Esophagus muscularis mucosa (tissue), 4 donors: ENCODE results near the gene ATXN7L3B. TPM values are rescaled to one million over a fixed set of nuclear protein-coding genes. Genes with fewer than 3 reads are reported as not detected.
A peak's percentile ranks its signal among the peaks of the same experiment; 100 is the strongest.

Source experiments
- DNase-seq: peaks from one replicate; pipeline ENCODE4 v3.0.0-alpha.2; 2017; ENCODE audit errors: extremely low spot score
- H3K27ac ChIP-seq, 4 donors: fragments of 200-600 bp; sonication (generic); replicated peaks in 1 of 4; 1 replicate in 3 of 4; 2 replicates in 1 of 4; pipeline ENCODE4 v1.5.1; 2016 to 2019; ENCODE audit warnings: mild to moderate bottlenecking in 1 of 4
- H3K27me3 ChIP-seq, 4 donors: fragments of 200-600 bp; sonication (generic); one replicate each; pipeline versions ENCODE4 v1.5.1 to v1.6.0; 2016 to 2019
- H3K36me3 ChIP-seq, 4 donors: fragments of 200-600 bp; sonication (generic); one replicate each; pipeline ENCODE4 v1.5.1; 2016 to 2019
- H3K4me1 ChIP-seq, 4 donors: fragments of 200-600 bp; sonication (generic); one replicate each; pipeline ENCODE4 v1.5.1; 2016 to 2019
- H3K4me3 ChIP-seq, 4 donors: fragments of 200-600 bp; sonication (generic); 1 replicate in 2 of 4; 2 replicates in 2 of 4; pipeline ENCODE4 v1.5.1; 2016 to 2019; ENCODE audit warnings: mild to moderate bottlenecking in 4 of 4, moderate library complexity in 1 of 4
- H3K9me3 ChIP-seq, 4 donors: fragments of 200-600 bp; sonication (generic); 1 replicate in 3 of 4; 2 replicates in 1 of 4; pipeline ENCODE4 v1.5.1; 2016 to 2019
- EP300 ChIP-seq: sonication (generic); formaldehyde crosslinking; IDR thresholded peaks from one replicate; pipeline ENCODE4 v1.6.1; 2017; ENCODE audit warnings: antibody characterized with exemption
- POLR2A ChIP-seq: fragments of 450-650 bp; IDR thresholded peaks from one replicate; pipeline ENCODE4 v1.6.1; 2017; ENCODE audit warnings: antibody characterized with exemption, moderate library complexity, mild to moderate bottlenecking, low read depth
- POLR2AphosphoS5 ChIP-seq, 2 donors: sonication (generic); formaldehyde crosslinking; IDR thresholded peaks; one replicate each; pipeline ENCODE4 v1.6.1; 2017; ENCODE audit warnings: antibody characterized with exemption in 2 of 2
- WGBS: methylation state at CpG from one replicate; pipeline ENCODE4 v1.1.5; 2018; 5-methylcytosine and 5-hydroxymethylcytosine counted together
- intact Hi-C: fragments of 100-400 bp; cut with DNase I; formaldehyde crosslinking; loops from one replicate; pipeline ENCODE4 v1.15.1; 2023
- total RNA-seq, 4 donors: library from RNA; depleted of rRNA; stranded (reverse); fragments of >200 nt; gene quantifications; one replicate each; pipeline versions ENCODE4 v1.1.0 to v1.2.1, GENCODE V29; 2016
- TF ChIP-seq, protein P1 (sequence below), 3 experiments: fragments of 200-600 bp in 2 of 3; fragments of 450-650 bp in 1 of 3; sonication (generic) in 2 of 3; IDR thresholded peaks; one replicate each; pipeline ENCODE4 v1.5.1; 2017 to 2019; ENCODE audit warnings: antibody characterized with exemption in 3 of 3, mild to moderate bottlenecking in 2 of 3, moderate library complexity in 1 of 3

Gene ATXN7L3B
- total RNA-seq, 4 donors from 2014 or later = 16.2 to 25.7 (median 20.4) TPM

DNA sequence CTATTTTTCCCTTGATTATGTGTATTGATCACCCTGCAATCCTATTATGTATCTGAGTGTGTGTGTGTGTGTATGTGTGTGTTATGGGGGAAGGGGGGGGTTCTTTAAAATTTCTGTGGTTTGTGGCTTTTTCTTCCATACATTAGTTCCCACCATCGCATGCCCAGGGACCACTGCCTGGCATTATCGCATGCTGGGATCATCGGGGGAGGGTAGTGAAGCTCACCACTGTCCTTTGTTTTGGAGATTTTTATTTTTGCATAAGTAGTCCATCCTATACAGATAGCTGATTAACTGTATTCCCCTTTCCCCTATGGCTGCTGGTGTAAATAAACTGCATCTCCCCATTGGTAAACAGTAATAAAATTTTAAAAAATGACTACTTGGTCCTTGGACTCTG, 3.4 kb downstream of the ATXN7L3B start:
- Histone ChIP-seq H3K27me3 (no peaks in the 10 kb centered on the region), H3K36me3 (peaks cover 0 to 25% (median 0%) of the 10 kb centered on the region in 4 donors), H3K4me3 (peak overlapping the region in 1 of 4 donors; percentile 81), H3K27ac (no peak overlapping the region), H3K4me1 (peaks cover 33 to 48% (median 45%) of the 10 kb centered on the region in 4 donors), H3K9me3 (no peaks in the 10 kb centered on the region)
- 58% methylated on average over 3 of the region's 3 CpGs for WGBS
- intact Hi-C loops = no loop called here
- TF ChIP-seq POLR2A = no peak
- no peak for TF ChIP-seq EP300
- TF ChIP-seq POLR2AphosphoS5 (IDR thresholded peaks at IDR 0.05) = no peak
- TF ChIP-seq, protein P1, sequence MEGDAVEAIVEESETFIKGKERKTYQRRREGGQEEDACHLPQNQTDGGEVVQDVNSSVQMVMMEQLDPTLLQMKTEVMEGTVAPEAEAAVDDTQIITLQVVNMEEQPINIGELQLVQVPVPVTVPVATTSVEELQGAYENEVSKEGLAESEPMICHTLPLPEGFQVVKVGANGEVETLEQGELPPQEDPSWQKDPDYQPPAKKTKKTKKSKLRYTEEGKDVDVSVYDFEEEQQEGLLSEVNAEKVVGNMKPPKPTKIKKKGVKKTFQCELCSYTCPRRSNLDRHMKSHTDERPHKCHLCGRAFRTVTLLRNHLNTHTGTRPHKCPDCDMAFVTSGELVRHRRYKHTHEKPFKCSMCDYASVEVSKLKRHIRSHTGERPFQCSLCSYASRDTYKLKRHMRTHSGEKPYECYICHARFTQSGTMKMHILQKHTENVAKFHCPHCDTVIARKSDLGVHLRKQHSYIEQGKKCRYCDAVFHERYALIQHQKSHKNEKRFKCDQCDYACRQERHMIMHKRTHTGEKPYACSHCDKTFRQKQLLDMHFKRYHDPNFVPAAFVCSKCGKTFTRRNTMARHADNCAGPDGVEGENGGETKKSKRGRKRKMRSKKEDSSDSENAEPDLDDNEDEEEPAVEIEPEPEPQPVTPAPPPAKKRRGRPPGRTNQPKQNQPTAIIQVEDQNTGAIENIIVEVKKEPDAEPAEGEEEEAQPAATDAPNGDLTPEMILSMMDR (IDR thresholded peaks at IDR 0.05) = no peak
- no peak for DNase-seq

DNA sequence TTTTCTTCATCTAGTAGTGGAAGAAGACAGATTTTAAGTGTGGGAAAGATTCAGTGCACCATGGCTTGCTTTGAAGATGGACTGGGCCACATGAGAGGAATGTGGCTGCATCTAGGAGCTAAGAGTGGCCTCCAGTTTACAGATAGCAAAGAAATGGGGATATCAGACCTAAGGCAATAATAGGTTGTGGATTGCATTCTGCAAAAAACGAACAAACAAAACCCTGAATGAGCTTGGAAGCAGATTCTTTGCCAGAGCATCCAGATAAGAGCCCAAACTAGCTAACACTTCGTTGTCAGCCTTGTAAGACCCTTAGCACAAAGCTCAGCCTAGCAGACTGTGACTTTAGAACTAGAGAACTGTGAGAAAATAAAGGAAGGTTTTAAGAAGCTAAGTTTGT, 9.6 kb downstream of the ATXN7L3B start:
- no peak overlapping the region for H3K27ac ChIP-seq
- peaks cover 0 to 4% (median 2%) of the 10 kb centered on the region in 4 donors for H3K4me1 ChIP-seq
- DNase-seq = no peak
- TF ChIP-seq, protein P1 (IDR thresholded peaks at IDR 0.05) = no peak
- TF ChIP-seq EP300 = no peak
- TF ChIP-seq POLR2AphosphoS5 (IDR thresholded peaks at IDR 0.05) = no peak
- TF ChIP-seq POLR2A = no peak
- no peak overlapping the region for H3K4me3 ChIP-seq
- intact Hi-C loops = no loop called here
- H3K36me3 ChIP-seq = peaks cover 0 to 5% (median 0%) of the 10 kb centered on the region in 4 donors
- H3K27me3 ChIP-seq = no peaks in the 10 kb centered on the region
- no peaks in the 10 kb centered on the region for H3K9me3 ChIP-seq
- WGBS = 94% methylated on average over 2 of the region's 2 CpGs

DNA sequence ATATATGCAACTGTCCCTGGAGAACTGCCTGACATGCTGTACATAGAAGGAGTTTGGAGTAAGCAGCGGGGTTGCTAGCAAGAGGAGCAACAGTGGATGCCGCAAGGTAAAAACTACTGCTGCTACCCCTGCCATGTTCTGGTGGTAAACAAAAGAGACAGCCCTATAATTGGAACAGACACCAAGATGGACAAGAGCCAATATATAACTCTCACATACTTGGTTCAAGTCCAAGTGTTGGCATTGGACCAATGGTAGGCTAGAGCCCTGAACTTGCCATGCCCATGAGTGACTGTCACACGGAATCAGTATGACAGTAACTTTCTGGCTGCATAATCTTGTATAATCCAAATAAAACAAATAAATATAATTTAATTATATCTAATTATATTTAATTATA, 13.7 kb downstream of the ATXN7L3B start:
- no peaks in the 10 kb centered on the region for H3K27me3 ChIP-seq
- 97% methylated on average over 3 of the region's 3 CpGs for WGBS
- H3K4me3 ChIP-seq = no peak overlapping the region
- no peaks in the 10 kb centered on the region for H3K4me1 ChIP-seq
- intact Hi-C loops = no loop called here
- DNase-seq = no peak
- no peaks in the 10 kb centered on the region for H3K9me3 ChIP-seq
- H3K27ac ChIP-seq = no peak overlapping the region
- H3K36me3 ChIP-seq = peaks cover 0 to 5% (median 0%) of the 10 kb centered on the region in 4 donors
- TF ChIP-seq, protein P1 (IDR thresholded peaks at IDR 0.05) = no peak
- TF ChIP-seq EP300 (no peak), POLR2A (no peak), POLR2AphosphoS5 (IDR thresholded peaks at IDR 0.05) (no peak)

DNA sequence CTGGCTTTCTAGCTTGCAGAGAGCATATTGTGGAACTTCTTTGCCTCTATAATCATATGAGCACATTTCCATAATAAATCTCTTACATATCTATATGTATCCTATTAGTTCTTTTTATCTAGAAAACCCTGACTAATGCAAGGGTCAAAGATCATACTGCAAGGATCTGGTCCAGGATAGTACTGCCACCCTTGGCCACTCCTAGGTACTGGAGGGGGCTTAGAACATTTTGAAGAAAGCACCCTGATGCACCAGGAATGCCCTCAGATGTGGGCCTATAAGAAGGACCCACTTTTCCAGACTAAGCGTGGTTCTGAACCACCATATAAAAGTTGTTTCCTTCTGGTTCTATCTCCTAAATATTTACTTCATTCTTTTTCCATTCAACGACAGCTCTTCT, 14.6 kb downstream of the ATXN7L3B start:
- Histone ChIP-seq H3K27me3 (no peaks in the 10 kb centered on the region), H3K4me3 (no peak overlapping the region), H3K36me3 (no peaks in the 10 kb centered on the region), H3K27ac (no peak overlapping the region), H3K9me3 (no peaks in the 10 kb centered on the region), H3K4me1 (no peaks in the 10 kb centered on the region)
- DNase-seq = no peak
- WGBS = 90% methylated on average over 2 of the region's 2 CpGs
- intact Hi-C loops = no loop called here
- TF ChIP-seq, protein P1 (IDR thresholded peaks at IDR 0.05) = no peak
- TF ChIP-seq POLR2AphosphoS5 (IDR thresholded peaks at IDR 0.05) = no peak
- TF ChIP-seq EP300 = no peak
- no peak for TF ChIP-seq POLR2A

DNA sequence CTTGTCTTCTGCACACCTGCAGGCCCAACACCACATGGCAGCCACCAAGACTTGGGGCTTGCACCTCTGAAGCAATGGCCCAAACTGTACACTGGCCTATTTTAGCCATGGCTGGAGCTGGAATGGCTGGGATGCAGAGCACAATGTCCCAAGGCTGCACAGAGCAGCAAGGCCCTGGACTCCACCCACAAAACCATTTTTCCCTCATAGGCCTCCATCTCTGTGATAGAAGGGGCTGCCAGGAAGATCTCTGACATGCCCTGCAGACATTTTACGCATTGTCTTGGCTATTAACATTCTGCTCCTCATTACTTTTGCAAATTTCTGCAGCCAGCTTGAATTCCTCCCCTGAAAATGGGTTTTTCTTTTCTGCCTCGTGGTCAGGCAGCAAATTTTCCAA, 22.1 kb downstream of the ATXN7L3B start:
- Histone ChIP-seq H3K4me1 (no peaks in the 10 kb centered on the region), H3K27me3 (no peaks in the 10 kb centered on the region), H3K9me3 (no peaks in the 10 kb centered on the region), H3K27ac (no peak overlapping the region), H3K4me3 (no peak overlapping the region), H3K36me3 (no peaks in the 10 kb centered on the region)
- TF ChIP-seq, protein P1 (IDR thresholded peaks at IDR 0.05) = no peak
- TF ChIP-seq POLR2AphosphoS5 (IDR thresholded peaks at IDR 0.05) (no peak), EP300 (no peak), POLR2A (no peak)
- no peak for DNase-seq
- intact Hi-C loops = no loop called here
- WGBS = 69% methylated on average over 2 of the region's 2 CpGs
